Astrocyte (in vitro differentiated cells and primary cell): ENCODE measurements around the gene FAM20B.

Experiments used
- CTCF ChIP-seq: IDR thresholded peaks from 2 replicates; pipeline ENCODE4 v1.5.1; 2011; ENCODE audit warnings: low read depth, mild to moderate bottlenecking, inconsistent platforms, low read length, moderate library complexity; ENCODE audit not compliant: insufficient read depth
- EZH2 ChIP-seq: IDR thresholded peaks from 2 replicates; pipeline ENCODE4 v1.6.1; 2012; ENCODE audit warnings: mild to moderate bottlenecking, low read length, inconsistent platforms; ENCODE audit not compliant: insufficient read depth

- TF ChIP-seq CTCF = no peak
- no peak for TF ChIP-seq EZH2
Measured at GRCh38 chr1:179030130-179030529, 4.4 kb downstream of the FAM20B start.
